Inflammatory macrophage (primary cell): Measurements from ENCODE around the gene KCTD2.
A peak's percentile ranks its signal among the peaks of the same experiment; 100 is the strongest.

Source experiments
- DNase-seq, 2 donors: peaks; one replicate each; pipeline ENCODE4 v3.0.0-alpha.2; 2020 to 2022

KCTD2 gene

GRCh38 chr17:75099881-75100595, 53.0 kb downstream of the KCTD2 start:
- DNase-seq = no peak

- peak; percentile 69 to 76 for DNase-seq
These were observed 55.4 kb downstream of the KCTD2 start for GRCh38 chr17:75102385-75102821.

- DNase-seq = no peak
These were observed 56.9 kb downstream of the KCTD2 start for GRCh38 chr17:75103601-75104554.

- peak in 1 of 2 donors; percentile 43 for DNase-seq
These were observed 58.4 kb downstream of the KCTD2 start for GRCh38 chr17:75105126-75106080.

DNA sequence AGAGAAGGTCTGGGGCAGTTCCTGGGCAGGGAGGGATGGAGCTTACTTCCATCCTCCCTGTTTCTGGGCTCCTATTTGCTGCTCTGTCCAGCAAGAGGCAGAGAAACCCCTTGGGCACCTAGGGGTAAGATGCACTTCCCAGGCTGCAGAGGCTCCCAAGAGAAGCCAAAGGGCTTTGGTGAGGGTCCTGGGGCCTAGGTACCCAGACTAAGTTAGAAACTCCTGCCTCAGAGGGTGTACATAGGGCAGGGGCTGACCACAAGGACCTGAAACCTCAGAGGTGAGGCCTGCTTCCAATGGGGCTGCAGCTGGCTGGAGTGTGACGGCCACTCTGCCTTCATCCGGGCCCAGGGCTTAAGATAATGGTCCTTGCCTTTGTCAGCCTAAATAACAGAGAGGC, 61.2 kb downstream of the KCTD2 start:
- no peak for DNase-seq

- DNase-seq = no peak
These were observed 62.0 kb downstream of the KCTD2 start for GRCh38 chr17:75109046-75109406.

DNA sequence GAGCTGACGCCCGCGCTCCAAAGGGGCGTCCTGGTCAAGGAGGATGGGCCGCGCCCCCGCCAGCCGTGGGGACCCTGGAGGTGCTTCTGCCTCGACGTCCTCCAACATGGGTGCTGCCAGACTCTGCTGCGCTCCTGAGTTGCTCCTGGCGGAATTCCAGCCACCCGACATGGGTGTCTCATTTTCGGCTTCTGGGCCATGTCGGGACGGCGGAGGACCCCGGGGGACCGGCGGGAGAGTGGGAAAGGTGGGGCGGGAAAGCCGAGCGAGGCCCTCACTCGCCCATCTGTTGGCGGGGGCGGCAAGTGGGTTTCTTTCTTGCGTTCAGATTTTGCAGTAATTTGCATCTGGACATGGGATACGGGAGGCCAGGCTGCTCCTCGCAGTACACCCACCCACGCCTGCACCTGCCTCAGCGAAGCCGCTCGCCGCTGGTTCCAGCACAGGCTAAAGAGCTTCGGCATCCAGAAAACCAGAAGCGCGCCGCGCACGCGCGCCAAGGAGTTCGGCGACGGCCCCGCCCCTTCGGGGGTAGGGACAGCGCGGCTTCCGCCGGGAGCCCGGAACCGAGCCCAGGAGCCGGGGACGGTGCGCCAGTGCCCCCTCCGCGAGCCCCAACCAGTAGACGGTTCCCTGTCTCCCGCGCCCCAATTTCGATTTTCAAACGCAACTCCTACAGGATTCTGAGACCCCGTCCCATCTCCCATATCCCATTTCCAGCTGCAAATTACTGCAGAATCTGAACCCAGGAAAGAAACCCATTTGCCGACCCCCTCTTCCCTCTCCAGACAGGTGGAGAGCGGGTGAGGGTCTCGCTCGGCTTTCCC, 62.6 kb downstream of the KCTD2 start, which contains the start of gene ARMC7:
TSS of gene ARMC7 (plus strand) at position 563 of the 827 bp plus-strand sequence. CDS start 320 bp downstream, outside the sequence.
- DNase-seq = peak; percentile 88 to 93

DNA sequence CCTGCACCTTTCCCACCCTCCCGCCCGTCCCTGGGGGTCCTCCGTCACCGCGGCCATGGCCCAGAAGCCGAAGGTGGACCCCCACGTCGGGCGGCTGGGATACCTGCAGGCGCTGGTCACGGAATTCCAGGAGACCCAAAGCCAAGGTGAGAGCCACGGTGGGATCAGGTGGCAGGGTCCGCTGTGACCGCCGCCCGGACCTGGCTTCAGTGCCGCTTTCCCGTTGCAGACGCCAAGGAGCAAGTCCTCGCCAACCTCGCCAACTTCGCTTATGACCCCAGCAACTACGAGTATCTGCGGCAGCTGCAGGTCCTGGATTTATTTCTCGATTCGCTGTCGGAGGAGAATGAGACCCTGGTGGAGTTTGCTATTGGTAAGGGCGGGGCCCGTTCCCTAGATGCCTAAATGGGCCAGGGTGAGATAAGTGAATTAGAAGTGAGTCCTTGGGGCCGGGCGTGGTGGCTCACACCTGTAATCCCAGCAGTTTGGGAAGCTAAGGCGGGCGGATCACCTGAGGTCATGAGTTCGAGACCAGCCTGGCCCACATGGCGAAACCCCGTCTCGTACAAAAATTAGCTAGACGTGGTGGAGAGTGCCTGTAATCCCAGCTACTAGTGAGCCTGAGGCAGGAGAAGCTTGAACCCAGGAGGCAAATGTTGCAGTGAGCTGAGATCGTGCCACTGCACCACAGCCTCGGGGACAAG, 63.4 kb downstream of the KCTD2 start:
- peak in 1 of 2 donors; percentile 27 for DNase-seq

DNA sequence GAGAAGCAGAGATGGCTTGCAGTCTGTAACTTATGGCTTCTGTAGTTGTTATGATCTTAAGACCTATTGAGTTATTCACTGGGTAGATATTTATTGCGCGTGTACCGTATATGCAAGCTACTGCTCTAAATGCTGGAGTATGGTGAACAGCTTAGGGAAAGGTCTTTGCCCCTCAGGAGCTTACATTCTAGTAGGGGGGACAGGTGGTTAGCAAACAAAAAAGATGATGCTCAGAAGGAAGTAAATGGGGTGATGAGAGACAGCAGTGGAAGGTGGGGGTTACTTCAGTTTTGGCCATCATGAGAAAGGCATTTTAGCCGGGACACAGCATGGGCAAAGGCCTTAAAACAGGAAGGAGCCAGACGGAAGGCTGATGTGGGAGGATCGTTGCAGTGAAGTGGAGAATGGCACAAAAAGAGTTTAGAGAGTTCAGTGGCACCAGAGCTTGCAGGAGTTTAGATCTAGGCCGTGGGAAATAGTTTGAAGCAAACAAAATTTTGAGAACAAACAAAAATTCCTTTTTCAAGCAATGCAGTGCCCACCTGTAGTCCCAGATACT, 64.8 kb downstream of the KCTD2 start:
- DNase-seq = peak; percentile 65 to 70

DNA sequence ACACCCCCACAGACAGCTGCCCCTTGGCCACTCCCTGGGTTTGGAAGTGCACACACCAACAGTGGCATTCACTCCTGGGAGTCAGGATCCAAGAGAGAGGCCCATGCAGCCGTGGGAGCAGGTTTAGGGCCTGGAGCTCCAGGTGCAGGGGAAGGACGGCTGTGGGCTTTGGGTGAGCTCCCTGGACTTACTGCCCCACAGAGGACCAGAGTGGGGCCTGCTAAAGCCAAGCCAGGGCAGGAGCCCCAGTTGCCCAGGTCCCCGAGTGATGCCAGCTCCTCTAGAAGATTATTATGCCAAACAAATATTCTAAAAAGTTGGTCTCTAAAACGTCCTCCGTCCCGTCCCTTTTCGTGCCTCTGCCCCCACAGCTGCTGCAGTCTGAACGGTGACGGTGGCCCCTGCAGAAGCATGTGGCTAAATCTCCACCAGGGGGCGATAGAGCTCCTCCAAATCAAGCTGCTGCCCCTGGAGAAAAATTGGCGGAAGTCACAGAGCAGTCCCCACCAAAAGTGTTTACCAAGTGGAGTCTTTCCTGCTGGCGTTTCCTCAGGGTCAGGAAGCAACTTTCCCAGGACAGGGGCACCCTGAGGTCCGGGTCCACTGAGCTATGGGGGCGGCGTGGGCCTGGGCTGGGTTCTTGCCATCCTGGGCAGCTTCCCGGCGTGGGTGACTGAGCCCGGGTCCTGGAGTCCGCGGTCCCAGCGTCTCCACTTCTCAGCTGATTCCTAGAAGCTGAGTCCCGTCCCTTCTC, 67.0 kb downstream of the KCTD2 start:
- peak; percentile 92 for DNase-seq

GRCh38 chr17:75114552-75115314, 67.7 kb downstream of the KCTD2 start:
- peak; percentile 38 to 45 for DNase-seq
